ENCODE results near the gene PTPRCAP.
"Not testable (repeated sequence)": the region's sequence is repeated elsewhere in the genome, so short reads cannot be mapped to it uniquely, and the experiment has no call there.

DNA sequence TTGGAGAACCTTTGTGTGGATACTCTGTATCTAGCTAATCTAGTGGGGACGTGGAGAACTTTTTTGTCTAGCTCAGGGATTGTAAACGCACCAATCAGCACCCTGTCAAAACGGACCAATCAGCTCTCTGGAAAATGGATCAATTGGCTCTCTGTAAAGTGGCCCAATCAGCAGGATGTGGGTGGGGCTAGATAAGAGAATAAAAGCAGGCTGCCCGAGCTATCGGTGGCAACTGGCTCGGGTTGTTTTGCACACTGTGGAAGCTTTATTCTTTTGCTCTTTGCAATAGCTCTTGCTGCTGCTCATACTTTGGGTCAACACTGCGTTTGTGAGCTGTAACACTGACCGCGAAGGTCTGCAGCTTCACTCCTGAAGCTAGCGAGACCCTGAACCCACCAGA lies 39.2 kb upstream of the PTPRCAP start:
- TF ChIP-seq, protein P1, sequence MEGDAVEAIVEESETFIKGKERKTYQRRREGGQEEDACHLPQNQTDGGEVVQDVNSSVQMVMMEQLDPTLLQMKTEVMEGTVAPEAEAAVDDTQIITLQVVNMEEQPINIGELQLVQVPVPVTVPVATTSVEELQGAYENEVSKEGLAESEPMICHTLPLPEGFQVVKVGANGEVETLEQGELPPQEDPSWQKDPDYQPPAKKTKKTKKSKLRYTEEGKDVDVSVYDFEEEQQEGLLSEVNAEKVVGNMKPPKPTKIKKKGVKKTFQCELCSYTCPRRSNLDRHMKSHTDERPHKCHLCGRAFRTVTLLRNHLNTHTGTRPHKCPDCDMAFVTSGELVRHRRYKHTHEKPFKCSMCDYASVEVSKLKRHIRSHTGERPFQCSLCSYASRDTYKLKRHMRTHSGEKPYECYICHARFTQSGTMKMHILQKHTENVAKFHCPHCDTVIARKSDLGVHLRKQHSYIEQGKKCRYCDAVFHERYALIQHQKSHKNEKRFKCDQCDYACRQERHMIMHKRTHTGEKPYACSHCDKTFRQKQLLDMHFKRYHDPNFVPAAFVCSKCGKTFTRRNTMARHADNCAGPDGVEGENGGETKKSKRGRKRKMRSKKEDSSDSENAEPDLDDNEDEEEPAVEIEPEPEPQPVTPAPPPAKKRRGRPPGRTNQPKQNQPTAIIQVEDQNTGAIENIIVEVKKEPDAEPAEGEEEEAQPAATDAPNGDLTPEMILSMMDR (IDR thresholded peaks at IDR 0.05), result not testable (repeated sequence)
- not testable (repeated sequence) for TF ChIP-seq POLR2A (IDR thresholded peaks at IDR 0.05)
